Pons (tissue), 1 donor: Measurements from ENCODE around the gene ZNF277.

Experiments used
- DNase-seq: peaks from one replicate; pipeline ENCODE4 v3.0.0-alpha.2; 2016; ENCODE audit warnings: low spot score

The ZNF277 gene

DNA sequence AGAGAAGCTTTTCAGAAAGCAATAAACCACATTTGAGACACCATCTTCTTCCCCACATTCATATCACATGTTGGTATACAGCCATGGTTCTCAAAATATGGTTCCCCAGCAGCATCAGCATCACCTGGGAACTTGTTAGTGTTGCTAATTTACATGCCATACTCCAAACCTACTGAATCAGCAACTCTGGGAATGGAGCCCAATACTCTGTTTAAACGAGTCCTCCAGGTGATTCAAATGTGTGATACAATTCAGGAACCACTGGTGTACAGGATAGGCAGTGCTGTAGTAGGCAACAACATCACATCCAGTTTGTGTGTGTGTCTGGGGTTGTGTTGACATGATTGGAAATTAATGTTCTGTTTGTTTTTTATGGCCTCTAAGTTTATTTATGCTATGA lies 47.7 kb downstream of the ZNF277 start:
- DNase-seq: no peak

DNA sequence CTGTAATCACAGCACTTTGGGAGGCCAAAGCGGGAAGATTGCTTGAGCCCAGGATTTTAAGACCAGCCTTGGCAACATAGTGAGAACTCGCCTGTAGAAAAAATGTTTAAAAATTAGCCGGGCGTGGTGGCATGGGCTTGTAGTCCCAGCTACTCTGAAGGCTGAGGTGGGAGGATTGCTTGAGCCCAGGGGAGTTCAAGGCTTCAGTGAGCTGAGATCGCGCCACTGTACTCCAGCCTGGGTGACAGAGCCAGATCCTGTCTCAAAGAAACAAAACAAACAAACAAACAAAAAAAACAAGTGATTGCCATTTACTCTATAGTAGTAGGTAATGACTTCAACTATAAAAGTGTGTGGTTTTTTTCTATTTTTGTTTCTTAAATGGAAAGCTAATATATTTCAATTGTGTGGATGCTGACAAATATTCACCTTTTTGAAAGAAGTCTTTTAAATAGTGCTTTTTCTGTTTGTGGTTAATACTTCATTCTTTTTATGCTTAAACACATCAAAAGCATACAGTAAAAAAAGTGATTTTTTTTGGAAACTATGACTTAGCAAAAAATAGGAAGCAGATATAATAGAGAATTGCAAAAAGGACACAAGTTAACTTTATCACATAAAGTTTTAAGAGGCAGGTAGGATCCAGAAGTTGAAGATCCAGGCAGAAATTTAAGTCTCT lies 48.4 kb downstream of the ZNF277 start:
- no peak for DNase-seq

DNA sequence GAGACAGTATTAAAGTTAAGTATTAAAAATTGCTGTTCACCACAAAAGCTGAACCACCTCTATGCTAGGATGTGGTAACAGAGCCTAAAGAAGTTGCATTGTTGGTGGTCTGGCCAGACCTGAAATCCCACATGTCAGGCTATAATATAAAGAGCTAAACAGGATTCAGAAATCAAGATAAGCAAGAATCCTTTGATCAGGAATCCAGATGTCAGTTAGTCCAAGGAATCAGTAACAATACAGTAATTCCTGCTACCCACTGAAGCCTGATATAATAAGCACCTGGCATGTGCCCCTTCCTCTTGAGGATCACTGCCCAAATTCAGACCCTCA lies 48.9 kb downstream of the ZNF277 start:
- no peak for DNase-seq

DNA sequence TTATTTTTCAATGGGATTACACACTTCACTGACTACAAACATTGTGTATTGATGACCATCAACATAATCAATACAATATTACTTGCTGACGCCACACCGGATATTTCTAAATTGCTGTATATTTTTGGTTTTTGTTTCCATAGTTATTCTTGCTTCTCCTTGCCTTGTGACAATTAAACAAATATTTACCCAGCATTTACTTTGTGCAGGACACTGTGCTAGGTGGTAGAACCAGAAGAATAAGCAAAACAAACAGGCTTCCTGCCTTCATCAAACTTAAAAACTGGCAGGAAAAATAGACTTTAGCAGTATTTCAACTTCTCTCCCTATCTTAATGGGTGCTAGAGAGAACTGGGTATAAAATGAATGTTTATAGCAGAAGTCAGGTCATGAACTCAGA lies 50.6 kb downstream of the ZNF277 start:
- DNase-seq: no peak

DNA sequence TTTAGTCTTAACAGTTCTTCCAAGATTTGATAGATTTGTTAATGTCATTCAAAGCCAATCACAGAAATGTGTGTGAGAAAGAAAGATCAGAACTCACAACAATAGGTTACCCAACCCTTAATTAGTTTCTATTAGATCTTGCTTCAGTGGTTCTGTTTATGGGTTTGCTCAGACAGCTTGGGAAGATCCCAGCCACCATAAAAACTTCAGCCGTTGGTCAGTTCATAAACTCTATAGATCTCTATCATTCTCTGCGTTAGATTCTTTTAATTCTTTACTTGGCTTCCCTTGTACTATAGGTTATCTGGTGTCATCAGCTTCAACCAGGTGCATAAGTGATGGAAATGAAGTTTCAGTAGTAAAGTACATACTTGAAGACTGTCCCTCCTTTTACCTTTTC lies 54.4 kb downstream of the ZNF277 start:
- DNase-seq: no peak

DNA sequence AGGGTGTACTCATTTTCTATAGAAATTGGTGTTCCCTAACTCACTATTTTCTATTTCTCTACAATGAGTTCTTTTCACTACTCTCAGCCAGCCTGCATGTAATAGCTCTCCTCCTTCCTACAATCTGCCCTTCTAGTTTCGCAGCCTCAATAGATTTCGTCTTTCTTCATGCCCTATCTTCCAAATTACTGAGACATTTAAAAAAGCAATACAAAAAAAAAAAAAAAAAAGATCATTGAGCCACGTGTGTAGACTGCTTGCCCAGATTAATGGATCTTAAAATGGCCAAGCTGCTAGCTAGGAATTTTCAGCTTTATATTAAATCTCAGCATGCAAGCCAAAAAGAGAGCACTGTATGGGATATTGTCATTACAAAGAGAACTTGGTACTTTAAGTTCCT lies 55.5 kb downstream of the ZNF277 start:
- DNase-seq: peak; percentile 42

DNA sequence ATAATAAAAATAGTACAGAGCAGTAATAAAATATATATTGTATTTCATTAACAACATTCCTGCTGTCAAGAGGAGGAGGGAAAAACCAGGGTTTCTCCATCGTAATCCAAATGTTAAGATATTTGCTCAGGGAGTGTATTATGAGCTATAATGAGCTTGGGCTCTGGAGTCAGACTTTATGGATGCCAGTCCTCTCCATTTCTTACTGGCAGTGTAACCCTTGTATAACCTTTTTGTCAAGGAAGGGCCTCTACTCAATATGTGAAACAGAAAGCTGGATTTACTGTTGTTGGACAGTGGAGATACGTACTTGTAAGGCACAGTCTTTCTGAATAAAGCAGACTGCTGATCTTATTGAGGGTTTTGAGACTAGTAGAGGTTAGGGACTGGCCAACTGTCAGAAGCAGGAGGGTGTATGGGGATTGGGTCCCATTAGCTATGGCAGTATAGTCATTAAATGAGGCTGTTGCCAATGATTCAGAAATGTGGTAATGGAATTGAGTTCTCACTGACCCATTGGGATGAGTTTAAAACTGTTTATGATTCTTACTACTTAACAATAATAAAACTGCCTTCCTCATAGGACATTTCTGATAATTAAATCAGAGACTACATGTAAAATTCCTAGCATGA lies 56.5 kb downstream of the ZNF277 start:
- peak; percentile 37 for DNase-seq

DNA sequence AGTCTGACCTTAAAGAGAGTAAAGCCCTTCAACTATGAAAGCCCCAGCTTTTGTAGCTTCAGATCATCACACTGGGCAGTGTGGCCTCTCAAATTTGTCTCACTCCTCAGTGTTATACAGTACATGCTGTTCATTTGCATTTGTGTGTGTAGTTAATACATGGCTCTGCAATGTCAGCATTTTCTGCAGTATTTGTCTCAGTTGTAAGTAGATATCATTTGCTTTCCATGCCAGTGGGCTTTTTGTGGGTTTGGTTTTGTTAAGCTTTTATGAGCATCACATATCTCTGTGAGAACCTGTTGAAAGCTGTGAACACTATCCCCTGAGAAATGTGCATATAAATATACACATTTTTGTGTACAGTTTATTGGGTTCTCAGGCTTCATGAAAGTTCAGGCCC lies 57.0 kb downstream of the ZNF277 start:
- DNase-seq: no peak

DNA sequence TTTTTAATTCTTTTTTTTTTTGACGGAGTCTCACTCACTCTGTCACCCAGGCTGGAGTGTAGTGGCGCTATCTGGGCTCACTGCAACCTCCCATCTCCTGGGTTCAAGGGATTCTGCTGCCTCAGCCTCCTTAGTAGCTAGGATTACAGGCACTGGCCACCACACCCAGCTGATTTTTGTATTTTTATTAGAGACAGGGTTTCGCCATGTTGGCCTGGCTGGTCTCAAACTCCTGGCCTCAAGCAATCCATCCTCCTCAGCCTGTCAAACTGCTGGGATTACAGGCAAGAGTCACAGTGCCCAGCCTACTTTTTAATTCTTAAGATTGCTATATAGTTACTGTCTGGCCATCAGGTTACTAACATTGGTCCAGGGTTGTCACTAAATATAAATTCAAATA lies 59.6 kb downstream of the ZNF277 start:
- no peak for DNase-seq

DNA sequence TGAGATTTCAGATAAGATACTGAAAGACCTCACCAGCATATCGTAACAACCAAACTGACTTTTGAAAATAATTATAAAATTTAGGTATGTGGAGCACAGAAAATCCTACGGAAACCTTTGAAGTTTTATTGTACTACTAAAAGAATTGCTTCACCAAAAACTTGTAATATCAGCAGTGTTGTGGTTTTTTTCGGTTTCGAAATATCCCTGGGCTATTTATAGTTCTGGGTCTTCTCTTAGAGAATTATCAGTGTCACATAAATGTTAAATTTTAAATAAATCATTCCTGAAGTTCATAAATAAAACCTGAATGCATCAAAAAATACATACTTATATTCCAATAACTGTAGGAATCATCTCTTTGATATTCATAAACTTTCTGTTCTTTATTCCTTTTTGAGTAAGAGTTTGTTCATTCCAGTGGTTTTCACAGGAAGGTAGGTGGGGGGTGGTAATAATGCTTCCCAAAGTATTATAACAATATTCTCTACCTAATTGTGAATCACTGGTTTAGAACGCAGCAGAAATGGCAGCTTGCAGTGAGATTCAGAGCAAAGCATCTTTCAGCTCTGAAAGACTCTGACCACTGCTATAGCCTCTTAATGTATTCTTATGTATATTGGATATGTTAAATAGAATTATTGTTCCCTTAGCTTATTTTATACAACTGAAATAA lies 60.2 kb downstream of the ZNF277 start:
- DNase-seq: peak; percentile 28

DNA sequence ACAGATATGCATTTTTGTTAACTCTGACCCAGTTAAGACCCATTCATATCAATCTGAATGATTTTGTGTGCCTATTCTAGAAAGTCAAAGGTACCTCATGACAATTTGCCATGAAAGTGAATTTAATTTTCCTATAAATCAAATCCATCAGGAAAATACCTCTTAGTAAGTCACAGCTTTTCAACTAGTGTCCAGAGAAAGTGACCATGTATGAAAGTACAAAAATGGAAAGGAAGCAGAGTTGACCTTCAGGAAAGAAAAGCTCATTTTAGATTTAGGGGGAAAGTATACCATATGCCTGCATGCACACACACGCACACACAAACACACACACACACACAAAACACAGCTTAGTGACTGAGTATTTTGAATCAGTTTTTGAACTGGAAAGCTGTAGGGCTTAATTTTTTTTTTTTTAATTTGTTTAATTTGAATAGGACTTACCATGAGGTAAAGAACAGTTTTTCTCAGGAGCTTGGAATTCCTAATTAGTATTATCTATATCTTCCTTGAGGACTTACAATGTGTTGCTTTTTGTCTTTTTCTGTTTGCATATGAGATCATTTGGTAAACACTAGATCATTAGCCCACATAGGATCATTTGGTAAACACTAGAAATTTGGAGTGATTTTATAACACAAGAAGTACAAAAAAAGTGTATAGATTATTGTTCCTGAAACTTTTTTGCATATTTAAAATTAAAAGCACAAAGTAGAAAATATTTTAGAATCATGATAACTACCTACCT lies 61.6 kb downstream of the ZNF277 start:
- no peak for DNase-seq

DNA sequence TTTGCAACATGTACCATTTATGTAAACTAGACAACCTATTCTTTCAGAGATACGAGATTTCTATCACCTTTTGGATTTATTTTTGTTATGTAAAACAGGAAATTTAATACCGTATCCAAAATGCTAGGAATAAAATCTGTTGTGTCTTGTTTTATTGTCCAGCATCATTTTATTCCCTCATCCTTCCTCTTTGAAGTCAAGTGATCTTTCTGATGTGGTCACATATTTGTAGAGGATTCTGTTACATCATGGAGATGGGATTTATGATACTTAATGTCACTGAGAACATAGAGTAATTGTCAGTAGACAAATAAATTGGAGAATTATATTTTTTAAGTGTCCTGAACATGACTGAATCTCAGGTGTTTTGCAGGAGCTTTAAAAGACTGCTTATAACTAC lies 64.7 kb downstream of the ZNF277 start:
- no peak for DNase-seq

DNA sequence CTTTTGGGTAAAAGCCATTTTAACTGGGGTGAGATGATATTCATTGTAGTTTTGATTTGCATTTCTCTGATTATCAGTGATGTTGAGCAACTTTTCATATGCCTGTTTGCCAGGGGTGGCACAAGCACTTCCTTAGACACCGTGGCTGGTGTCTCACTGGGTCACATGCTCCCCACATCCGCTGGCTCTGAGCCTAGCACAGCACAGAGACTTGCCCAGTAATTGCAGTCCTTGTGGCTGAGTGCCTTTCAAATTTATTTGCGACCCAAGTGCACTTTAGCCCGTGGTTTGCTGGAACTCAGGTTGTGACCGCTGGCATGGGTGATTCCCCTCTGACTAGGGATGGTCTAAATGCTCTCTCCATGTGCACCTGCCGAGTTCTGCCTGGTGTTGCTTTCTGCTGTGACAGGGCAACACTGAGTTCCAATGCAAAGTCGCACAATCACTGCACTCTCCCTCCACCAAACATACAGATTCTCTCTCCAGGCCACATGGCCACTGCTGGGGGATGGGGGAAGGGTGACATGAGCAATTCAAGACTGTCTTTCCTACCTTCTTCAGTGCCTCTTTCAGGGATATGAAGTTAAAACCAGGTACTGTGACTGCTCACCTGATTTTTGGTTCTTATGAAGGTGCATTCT lies 66.5 kb downstream of the ZNF277 start:
- DNase-seq: no peak

DNA sequence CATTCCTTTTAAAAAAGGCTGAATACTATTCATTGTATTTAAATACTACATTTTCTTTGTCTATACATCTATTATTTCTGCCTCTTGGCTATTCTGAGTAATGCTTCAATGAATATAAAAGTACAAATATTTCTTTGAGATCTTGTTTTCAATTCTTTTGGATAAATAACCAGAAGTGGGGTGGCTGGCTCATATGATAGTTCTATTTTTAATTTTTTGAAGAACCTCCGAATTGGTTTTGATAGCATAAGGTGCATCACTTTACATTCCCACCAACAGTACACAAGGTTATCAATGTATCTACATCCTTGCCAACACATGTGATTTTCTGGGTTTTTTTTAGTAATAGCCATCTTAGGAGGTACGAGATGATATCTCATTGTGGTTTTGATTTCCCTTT lies 72.5 kb downstream of the ZNF277 start:
- no peak for DNase-seq

DNA sequence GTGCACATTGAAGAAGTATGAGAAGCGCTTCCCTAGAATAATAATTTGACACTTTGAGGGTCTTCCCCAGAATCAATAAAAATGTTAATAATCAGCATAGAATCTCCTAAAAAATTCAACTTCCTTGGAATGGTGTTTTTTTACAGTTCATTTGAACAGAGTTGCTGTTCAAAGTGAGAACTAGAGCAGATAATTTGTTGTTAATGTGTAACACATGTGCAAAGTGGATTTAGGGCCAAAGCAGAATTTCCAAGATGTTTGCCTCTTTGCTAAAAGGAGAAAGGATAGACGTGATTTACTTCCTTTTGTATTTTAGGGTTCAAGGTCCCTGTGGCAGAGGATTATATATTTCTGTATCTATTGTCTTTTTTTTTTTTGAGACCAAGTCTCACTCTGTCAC lies 73.8 kb downstream of the ZNF277 start:
- no peak for DNase-seq

DNA sequence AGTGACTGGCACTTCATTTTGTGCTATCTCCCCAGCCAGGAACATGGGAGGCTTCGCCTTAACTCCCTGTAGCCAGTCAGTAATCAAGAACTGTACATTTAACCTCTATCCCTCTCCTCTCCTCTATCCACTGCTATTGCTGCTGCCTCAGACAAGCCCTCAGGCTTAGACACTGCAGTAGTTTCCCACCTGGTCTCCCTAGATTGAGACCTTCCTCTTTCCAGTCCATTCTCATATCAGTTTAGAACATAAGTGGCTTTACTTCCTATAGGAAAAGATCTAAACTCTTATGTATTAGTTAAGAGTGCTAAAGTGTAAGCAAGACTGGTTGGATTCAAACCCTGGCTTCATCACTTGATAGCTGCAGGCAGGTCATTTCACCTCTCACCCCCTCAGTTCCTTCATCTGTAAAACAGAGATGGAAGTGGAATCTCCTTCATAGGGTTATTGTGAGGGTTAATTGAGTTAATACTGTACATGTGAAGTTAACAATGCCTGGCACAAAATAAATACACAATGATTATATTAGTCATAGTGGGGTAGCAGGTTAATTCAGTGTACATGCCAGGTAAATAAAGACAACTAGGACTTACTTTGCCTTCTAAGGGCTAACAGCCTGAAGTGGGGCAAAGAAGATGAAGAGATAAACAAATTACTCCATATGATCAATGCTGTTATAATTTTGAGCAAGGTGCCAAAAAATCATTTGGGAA lies 76.1 kb downstream of the ZNF277 start:
- no peak for DNase-seq

DNA sequence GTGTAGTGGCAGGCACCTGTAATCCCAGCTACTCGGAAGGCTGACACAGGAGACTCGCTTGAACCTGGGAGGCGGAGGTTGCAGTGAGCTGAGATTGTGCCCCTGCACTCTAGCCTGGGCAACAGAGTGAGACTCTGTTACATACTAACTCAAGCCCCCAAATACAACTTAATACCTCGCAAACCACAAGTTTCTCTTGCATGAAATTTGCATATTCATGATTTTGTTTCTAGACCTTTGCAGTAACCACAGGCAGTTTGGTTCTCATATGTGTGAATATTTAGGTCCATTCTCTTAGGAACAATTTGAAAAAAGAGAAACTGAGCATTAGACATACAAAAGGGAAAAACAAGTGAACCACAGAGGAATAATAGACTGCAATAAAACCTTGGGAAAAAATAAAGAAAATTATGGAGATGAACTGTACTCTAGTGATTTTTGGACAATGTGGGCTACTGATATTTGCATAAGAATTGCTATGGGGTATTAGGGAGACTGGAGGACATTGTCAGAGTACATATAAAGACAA lies 77.0 kb downstream of the ZNF277 start:
- DNase-seq: no peak

DNA sequence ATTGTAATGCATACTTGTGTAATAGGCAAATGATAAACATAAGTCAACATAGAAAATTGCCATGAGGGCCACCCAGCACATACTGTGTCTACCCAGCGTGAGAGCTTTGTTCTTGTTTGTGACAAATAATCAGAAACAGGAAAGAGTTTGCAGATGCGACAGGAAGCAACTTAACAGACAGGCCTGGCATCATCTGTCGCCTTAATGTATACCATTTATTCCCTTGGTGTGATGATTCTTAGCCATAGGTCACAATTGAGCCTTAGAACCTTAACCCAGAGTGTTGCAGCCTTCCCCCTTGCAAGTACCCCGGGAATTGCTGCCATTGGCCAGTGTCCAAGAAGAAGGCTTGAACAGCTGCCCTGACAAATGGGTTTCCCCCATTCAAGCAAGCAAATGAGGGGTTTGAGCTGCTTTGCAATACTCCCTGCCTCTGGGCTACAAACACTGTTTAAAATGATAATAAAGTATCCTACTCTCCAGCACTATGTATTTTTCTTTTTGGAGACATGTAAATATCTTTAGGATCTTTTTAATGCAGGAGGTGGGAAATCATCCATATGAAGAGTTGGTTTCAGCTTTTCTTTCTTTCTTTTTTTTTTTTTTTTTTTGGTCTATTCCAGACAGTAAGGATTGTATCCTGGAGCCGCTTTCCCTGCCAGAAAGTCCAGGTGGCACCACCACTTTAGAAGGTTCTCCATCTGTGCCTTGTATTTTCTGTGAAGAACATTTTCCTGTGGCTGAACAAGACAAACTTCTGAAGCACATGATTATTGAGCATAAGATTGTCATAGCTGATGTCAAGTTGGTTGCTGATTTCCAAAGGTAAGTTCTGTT lies 80.0 kb downstream of the ZNF277 start:
- peak; percentile 15 for DNase-seq

DNA sequence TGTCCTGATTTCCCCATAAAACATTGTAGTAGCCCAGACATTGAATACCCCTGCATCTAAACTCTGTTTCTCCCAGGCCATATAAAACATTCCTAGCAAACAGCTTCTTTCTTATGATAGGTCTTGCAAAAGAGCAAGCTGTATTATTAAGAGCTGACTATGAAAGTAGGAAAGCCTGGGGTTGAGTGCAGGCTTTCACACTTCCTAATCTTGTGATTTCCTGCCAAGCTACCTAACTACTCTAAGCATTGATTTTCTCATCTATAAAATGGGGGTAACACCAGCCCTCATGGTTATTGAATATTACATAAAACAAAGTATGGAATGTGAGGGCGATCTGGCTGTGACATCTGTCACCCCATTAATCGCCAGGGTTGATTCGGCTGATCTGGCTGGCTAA lies 81.8 kb downstream of the ZNF277 start:
- no peak for DNase-seq

DNA sequence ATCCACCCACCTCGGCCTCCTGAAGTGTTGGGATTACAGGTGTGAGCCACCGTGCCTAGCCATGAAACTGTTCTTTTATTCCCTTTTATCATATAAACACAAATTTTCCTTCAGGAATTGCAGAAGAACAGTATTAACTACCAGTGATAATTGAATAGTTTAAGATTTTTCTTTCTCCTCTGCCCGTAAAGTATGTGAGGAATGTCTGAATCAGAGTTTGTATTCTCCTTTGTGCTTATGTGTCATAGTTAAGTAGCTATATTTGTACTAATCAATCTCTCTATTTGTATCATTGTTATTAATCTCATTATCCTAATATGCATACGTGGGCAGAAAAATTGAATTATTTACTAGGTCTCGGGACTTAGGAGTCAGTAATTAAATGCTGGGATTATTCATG lies 83.6 kb downstream of the ZNF277 start:
- no peak for DNase-seq

DNA sequence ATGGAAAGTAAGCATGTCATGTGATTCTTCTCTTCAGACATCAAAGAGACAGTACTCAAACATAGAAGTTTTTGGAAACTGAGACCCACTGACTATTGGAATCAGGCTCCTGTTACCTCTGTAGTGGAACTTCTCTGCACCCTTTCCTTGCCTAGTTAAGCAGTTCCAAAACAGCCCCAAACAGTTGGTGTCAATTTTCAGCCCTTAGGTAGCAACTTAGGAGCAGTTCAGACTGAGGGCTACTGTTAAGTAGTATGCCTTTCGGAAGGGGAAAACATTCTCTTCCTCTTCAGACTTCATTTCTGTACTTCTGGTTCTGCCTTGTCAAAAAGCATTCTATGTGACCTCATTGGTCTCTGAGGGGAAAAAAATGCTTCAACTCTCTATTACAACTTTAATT lies 85.7 kb downstream of the ZNF277 start:
- peak; percentile 15 for DNase-seq
